Glomerular visceral epithelial cell (primary cell): ENCODE measurements around the gene ZNF277.

Experiments used
- DNase-seq: peaks from one replicate; pipeline ENCODE4 v3.0.0-alpha.2; 2016; ENCODE audit errors: extremely low spot score

The ZNF277 gene

DNA sequence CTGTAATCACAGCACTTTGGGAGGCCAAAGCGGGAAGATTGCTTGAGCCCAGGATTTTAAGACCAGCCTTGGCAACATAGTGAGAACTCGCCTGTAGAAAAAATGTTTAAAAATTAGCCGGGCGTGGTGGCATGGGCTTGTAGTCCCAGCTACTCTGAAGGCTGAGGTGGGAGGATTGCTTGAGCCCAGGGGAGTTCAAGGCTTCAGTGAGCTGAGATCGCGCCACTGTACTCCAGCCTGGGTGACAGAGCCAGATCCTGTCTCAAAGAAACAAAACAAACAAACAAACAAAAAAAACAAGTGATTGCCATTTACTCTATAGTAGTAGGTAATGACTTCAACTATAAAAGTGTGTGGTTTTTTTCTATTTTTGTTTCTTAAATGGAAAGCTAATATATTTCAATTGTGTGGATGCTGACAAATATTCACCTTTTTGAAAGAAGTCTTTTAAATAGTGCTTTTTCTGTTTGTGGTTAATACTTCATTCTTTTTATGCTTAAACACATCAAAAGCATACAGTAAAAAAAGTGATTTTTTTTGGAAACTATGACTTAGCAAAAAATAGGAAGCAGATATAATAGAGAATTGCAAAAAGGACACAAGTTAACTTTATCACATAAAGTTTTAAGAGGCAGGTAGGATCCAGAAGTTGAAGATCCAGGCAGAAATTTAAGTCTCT lies 48.4 kb downstream of the ZNF277 start:
- DNase-seq: no peak

DNA sequence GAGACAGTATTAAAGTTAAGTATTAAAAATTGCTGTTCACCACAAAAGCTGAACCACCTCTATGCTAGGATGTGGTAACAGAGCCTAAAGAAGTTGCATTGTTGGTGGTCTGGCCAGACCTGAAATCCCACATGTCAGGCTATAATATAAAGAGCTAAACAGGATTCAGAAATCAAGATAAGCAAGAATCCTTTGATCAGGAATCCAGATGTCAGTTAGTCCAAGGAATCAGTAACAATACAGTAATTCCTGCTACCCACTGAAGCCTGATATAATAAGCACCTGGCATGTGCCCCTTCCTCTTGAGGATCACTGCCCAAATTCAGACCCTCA lies 48.9 kb downstream of the ZNF277 start:
- DNase-seq: peak; percentile 9

DNA sequence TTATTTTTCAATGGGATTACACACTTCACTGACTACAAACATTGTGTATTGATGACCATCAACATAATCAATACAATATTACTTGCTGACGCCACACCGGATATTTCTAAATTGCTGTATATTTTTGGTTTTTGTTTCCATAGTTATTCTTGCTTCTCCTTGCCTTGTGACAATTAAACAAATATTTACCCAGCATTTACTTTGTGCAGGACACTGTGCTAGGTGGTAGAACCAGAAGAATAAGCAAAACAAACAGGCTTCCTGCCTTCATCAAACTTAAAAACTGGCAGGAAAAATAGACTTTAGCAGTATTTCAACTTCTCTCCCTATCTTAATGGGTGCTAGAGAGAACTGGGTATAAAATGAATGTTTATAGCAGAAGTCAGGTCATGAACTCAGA lies 50.6 kb downstream of the ZNF277 start:
- no peak for DNase-seq

DNA sequence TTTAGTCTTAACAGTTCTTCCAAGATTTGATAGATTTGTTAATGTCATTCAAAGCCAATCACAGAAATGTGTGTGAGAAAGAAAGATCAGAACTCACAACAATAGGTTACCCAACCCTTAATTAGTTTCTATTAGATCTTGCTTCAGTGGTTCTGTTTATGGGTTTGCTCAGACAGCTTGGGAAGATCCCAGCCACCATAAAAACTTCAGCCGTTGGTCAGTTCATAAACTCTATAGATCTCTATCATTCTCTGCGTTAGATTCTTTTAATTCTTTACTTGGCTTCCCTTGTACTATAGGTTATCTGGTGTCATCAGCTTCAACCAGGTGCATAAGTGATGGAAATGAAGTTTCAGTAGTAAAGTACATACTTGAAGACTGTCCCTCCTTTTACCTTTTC lies 54.4 kb downstream of the ZNF277 start:
- DNase-seq: no peak

- DNase-seq: no peak
Observed at GRCh38 chr7:112262036-112262435, 55.5 kb downstream of the ZNF277 start.

GRCh38 chr7:112262855-112263487 lies 56.5 kb downstream of the ZNF277 start:
- no peak for DNase-seq

GRCh38 chr7:112263519-112263918 lies 57.0 kb downstream of the ZNF277 start:
- DNase-seq: no peak

- no peak for DNase-seq
Observed at GRCh38 chr7:112266141-112266540, 59.6 kb downstream of the ZNF277 start.

- DNase-seq: no peak
Observed at GRCh38 chr7:112266595-112267270, 60.2 kb downstream of the ZNF277 start.

DNA sequence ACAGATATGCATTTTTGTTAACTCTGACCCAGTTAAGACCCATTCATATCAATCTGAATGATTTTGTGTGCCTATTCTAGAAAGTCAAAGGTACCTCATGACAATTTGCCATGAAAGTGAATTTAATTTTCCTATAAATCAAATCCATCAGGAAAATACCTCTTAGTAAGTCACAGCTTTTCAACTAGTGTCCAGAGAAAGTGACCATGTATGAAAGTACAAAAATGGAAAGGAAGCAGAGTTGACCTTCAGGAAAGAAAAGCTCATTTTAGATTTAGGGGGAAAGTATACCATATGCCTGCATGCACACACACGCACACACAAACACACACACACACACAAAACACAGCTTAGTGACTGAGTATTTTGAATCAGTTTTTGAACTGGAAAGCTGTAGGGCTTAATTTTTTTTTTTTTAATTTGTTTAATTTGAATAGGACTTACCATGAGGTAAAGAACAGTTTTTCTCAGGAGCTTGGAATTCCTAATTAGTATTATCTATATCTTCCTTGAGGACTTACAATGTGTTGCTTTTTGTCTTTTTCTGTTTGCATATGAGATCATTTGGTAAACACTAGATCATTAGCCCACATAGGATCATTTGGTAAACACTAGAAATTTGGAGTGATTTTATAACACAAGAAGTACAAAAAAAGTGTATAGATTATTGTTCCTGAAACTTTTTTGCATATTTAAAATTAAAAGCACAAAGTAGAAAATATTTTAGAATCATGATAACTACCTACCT lies 61.6 kb downstream of the ZNF277 start:
- DNase-seq: no peak

DNA sequence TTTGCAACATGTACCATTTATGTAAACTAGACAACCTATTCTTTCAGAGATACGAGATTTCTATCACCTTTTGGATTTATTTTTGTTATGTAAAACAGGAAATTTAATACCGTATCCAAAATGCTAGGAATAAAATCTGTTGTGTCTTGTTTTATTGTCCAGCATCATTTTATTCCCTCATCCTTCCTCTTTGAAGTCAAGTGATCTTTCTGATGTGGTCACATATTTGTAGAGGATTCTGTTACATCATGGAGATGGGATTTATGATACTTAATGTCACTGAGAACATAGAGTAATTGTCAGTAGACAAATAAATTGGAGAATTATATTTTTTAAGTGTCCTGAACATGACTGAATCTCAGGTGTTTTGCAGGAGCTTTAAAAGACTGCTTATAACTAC lies 64.7 kb downstream of the ZNF277 start:
- no peak for DNase-seq

- no peak for DNase-seq
Observed at GRCh38 chr7:112272921-112273561, 66.5 kb downstream of the ZNF277 start.

GRCh38 chr7:112279042-112279441 lies 72.5 kb downstream of the ZNF277 start:
- DNase-seq: no peak

DNA sequence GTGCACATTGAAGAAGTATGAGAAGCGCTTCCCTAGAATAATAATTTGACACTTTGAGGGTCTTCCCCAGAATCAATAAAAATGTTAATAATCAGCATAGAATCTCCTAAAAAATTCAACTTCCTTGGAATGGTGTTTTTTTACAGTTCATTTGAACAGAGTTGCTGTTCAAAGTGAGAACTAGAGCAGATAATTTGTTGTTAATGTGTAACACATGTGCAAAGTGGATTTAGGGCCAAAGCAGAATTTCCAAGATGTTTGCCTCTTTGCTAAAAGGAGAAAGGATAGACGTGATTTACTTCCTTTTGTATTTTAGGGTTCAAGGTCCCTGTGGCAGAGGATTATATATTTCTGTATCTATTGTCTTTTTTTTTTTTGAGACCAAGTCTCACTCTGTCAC lies 73.8 kb downstream of the ZNF277 start:
- no peak for DNase-seq

DNA sequence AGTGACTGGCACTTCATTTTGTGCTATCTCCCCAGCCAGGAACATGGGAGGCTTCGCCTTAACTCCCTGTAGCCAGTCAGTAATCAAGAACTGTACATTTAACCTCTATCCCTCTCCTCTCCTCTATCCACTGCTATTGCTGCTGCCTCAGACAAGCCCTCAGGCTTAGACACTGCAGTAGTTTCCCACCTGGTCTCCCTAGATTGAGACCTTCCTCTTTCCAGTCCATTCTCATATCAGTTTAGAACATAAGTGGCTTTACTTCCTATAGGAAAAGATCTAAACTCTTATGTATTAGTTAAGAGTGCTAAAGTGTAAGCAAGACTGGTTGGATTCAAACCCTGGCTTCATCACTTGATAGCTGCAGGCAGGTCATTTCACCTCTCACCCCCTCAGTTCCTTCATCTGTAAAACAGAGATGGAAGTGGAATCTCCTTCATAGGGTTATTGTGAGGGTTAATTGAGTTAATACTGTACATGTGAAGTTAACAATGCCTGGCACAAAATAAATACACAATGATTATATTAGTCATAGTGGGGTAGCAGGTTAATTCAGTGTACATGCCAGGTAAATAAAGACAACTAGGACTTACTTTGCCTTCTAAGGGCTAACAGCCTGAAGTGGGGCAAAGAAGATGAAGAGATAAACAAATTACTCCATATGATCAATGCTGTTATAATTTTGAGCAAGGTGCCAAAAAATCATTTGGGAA lies 76.1 kb downstream of the ZNF277 start:
- DNase-seq: no peak

DNA sequence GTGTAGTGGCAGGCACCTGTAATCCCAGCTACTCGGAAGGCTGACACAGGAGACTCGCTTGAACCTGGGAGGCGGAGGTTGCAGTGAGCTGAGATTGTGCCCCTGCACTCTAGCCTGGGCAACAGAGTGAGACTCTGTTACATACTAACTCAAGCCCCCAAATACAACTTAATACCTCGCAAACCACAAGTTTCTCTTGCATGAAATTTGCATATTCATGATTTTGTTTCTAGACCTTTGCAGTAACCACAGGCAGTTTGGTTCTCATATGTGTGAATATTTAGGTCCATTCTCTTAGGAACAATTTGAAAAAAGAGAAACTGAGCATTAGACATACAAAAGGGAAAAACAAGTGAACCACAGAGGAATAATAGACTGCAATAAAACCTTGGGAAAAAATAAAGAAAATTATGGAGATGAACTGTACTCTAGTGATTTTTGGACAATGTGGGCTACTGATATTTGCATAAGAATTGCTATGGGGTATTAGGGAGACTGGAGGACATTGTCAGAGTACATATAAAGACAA lies 77.0 kb downstream of the ZNF277 start:
- DNase-seq: no peak

- DNase-seq: no peak
Observed at GRCh38 chr7:112286250-112287086, 80.0 kb downstream of the ZNF277 start.

GRCh38 chr7:112288301-112288700 lies 81.8 kb downstream of the ZNF277 start:
- DNase-seq: no peak

GRCh38 chr7:112290065-112290464 lies 83.6 kb downstream of the ZNF277 start:
- peak; percentile 9 for DNase-seq

- DNase-seq: no peak
Observed at GRCh38 chr7:112292162-112292561, 85.7 kb downstream of the ZNF277 start.
